Testis (tissue), 3 donors: ENCODE measurements around the gene DCST2. TPM values are rescaled to one million over a fixed set of nuclear protein-coding genes. Genes with fewer than 3 reads are reported as not detected.

Source experiments
- DNase-seq: peaks from one replicate; pipeline ENCODE4 v3.0.0-alpha.2; 2019
- H3K27ac ChIP-seq, 2 donors: fragments of 200-600 bp; sonication (generic); one replicate each; pipeline ENCODE4 v1.5.1; 2019
- H3K27me3 ChIP-seq: fragments of 200-600 bp; sonication (generic); one replicate; pipeline ENCODE4 v1.5.1; 2019
- H3K36me3 ChIP-seq: fragments of 200-600 bp; sonication (generic); one replicate; pipeline ENCODE4 v1.5.1; 2017; ENCODE audit warnings: low read depth; ENCODE audit errors: missing control alignments
- H3K4me1 ChIP-seq: fragments of 200-600 bp; sonication (generic); one replicate; pipeline ENCODE4 v1.5.1; 2019
- H3K4me3 ChIP-seq, 2 donors: fragments of 200-600 bp; sonication (generic); one replicate each; pipeline ENCODE4 v1.5.1; 2017 to 2019
- H3K9me3 ChIP-seq: fragments of 200-600 bp; sonication (generic); one replicate; pipeline ENCODE4 v1.5.1; 2017
- CTCF ChIP-seq, 3 experiments: fragments of 450-650 bp in 2 of 3; fragments of 200-600 bp in 1 of 3; sonication (generic) in 1 of 3; IDR thresholded peaks; one replicate each; pipeline ENCODE4 v1.5.1; 2016 to 2019; ENCODE audit warnings: antibody characterized with exemption in 3 of 3, mild to moderate bottlenecking in 2 of 3, moderate library complexity in 1 of 3
- POLR2A ChIP-seq: fragments of 450-650 bp; IDR thresholded peaks from one replicate; pipeline ENCODE4 v1.6.1; 2017; ENCODE audit warnings: antibody characterized with exemption, mild to moderate bottlenecking, moderate library complexity
- WGBS, 2 donors: methylation state at CpG; one replicate each; pipeline ENCODE4 v1.1.5; 2018; 5-methylcytosine and 5-hydroxymethylcytosine counted together
- intact Hi-C: fragments of 100-400 bp; cut with DNase I; formaldehyde crosslinking; loops from one replicate; pipeline ENCODE4 v1.15.1; 2023; ENCODE audit warnings: low total_unique reads
- polyA plus RNA-seq: library from polyadenylated mRNA; stranded (reverse); fragments of 350-450 nt; fragmentation: Illumina TruSeq; extraction: RNeasy Lipid Tissue Mini Kit (QIAGEN cat#74804); gene quantifications from one replicate; pipeline ENCODE4 v1.2.3, GENCODE V29; 2014; ENCODE audit warnings: low read depth, low replicate concordance; ENCODE audit not compliant: insufficient read depth
- total RNA-seq, 2 donors: library from RNA; depleted of rRNA; stranded (reverse); fragments of >200 nt; gene quantifications; one replicate each; pipeline ENCODE4 v1.2.3, GENCODE V29; 2016

Gene DCST2
- total and polyA plus RNA-seq, 3 donors from 2014 or later: 9.9 to 20.4 (median 14.4) TPM

DNA sequence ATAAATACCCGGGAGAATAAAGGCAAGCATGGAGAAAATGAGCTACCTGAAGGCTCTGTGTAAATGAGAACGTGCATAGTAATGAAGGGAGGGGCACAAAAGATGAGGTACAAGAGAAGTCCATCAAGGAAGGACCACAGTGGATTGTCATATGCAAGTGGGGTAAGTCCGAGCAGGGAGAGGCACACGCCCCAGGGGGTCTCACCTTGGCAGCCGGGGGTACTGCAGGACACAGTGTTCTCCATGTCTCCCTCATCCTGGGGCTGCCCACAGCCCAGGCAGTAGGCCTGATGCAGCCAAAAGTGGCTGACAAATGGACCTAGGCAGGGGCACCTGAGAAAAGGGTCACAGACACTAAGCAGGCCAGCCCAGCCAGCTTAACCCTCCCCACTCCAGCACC is 10.0 kb downstream of the DCST2 start:
- no peak overlapping the region for H3K4me3 ChIP-seq
- no peak overlapping the region for H3K27ac ChIP-seq
- TF ChIP-seq POLR2A (no peak), CTCF (IDR thresholded peaks at IDR 0.05) (no peak)
- no peaks in the 10 kb centered on the region for H3K36me3 ChIP-seq
- no peak for DNase-seq
- H3K9me3 ChIP-seq: no peaks in the 10 kb centered on the region
- 88 to 89% methylated on average over 5 of the region's 5 CpGs for WGBS, 2 donors
- intact Hi-C loops: no loop called here
- H3K27me3 ChIP-seq: no peaks in the 10 kb centered on the region
- H3K4me1 ChIP-seq: peaks cover 1% of the 10 kb centered on the region

- Histone ChIP-seq H3K27me3 (no peaks in the 10 kb centered on the region), H3K36me3 (no peaks in the 10 kb centered on the region), H3K27ac (no peak overlapping the region), H3K9me3 (no peaks in the 10 kb centered on the region), H3K4me3 (no peak overlapping the region), H3K4me1 (peaks cover 3% of the 10 kb centered on the region)
- no peak for TF ChIP-seq CTCF (IDR thresholded peaks at IDR 0.05)
- no peak for TF ChIP-seq POLR2A
- no peak for DNase-seq
- WGBS, 2 donors: 57 to 64% methylated on average over 4 of the region's 4 CpGs
- intact Hi-C loops: no loop called here
Measured at GRCh38 chr1:155022927-155023236, 10.7 kb downstream of the DCST2 start.

- intact Hi-C loops: no loop called here
- no peak for TF ChIP-seq POLR2A
- no peak for TF ChIP-seq CTCF (IDR thresholded peaks at IDR 0.05)
- peaks cover 6% of the 10 kb centered on the region for H3K4me1 ChIP-seq
- H3K9me3 ChIP-seq: no peaks in the 10 kb centered on the region
- WGBS, 2 donors: 75 to 79% methylated on average over 8 of the region's 8 CpGs
- H3K27me3 ChIP-seq: no peaks in the 10 kb centered on the region
- DNase-seq: no peak
- H3K36me3 ChIP-seq: no peaks in the 10 kb centered on the region
- no peak overlapping the region for H3K4me3 ChIP-seq
- no peak overlapping the region for H3K27ac ChIP-seq
Measured at GRCh38 chr1:155022136-155022926, 11.2 kb downstream of the DCST2 start.

DNA sequence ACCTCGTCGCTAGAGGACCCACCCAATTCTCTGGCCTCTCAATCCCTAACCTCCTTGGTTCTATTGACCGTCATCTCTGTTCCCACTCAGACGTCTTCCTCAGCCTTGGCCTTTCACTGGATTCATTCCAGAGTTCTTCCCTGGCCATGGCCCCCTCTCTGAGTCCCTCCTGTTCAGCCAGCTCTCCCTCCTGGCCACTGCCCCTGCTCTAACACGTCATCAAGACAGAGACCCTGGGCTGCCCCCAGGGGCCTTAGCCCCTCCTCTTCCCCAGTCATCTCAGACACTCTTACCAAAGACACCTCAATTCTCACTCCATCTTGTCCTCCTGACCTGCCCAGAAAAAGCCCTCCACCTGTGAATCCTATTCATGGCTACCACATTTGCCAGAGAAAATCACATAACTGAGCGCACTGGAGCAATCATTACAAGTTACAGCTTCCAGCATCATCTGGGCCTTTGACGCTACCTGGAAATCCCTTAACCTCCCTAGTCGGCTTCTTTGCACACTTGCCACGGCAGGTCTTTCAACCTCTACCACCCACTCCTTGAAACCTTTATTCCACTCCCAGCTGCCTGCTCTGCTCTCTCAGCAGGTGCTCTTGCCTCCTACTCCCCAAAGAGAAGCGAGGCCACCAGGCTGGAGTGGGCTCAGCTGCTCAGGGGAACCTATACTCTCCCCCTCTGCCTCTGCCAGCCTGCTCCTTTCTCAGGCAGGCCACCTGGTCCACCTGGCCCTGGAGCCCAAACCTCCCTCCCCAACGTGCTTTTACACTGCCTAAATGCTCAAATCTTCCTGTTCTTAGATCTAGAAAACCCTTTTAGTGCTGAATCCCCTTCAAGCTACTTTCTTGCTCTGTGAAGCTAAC is 14.0 kb downstream of the DCST2 start:
- 79 to 80% methylated on average over 11 of the region's 11 CpGs for WGBS, 2 donors
- Histone ChIP-seq H3K36me3 (no peaks in the 10 kb centered on the region), H3K4me1 (peaks cover 13% of the 10 kb centered on the region), H3K27ac (no peak overlapping the region), H3K9me3 (no peaks in the 10 kb centered on the region), H3K4me3 (no peak overlapping the region), H3K27me3 (no peaks in the 10 kb centered on the region)
- DNase-seq: no peak
- intact Hi-C loops: no loop called here
- TF ChIP-seq POLR2A: no peak
- TF ChIP-seq CTCF (IDR thresholded peaks at IDR 0.05): no peak
